HG03378 (cell line): ENCODE measurements around the gene MSRB3.

Source experiments
- ATAC-seq: cut with Tn5 transposase; IDR thresholded peaks from one replicate; pipeline ENCODE4 v1.9.1; 2021; ENCODE audit warnings: mild to moderate bottlenecking, moderate library complexity; ENCODE audit not compliant: unreplicated experiment

Gene MSRB3

GRCh38 chr12:65278576-65279368 is at the start of gene MSRB3:
MSRB3 (plus strand) TSS chr12:65278683; CDS start chr12:65308580, 29,897 bp downstream.
- no peak for ATAC-seq

GRCh38 chr12:65229441-65229840 is 49.0 kb upstream of the MSRB3 start:
- ATAC-seq = no peak

GRCh38 chr12:65232476-65233077 is 45.9 kb upstream of the MSRB3 start:
- ATAC-seq = no peak

DNA sequence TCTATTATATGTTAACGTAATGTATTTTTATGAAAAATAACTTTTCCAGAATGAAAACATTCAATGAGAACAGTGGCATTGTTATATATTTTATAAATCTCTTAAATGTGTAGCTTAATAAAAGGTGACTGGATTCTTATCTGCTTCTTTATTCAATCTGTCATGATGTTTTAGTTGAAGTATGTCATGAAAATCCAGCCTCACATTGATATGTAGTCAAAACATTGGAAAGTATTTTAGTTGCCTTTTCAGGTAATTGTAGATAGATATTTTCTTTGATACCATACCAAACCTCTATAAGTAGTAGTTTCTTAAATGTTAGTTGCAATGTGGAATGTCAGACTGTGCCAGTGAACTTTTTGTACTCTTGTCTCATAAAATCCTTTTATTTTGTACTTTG is 41.3 kb upstream of the MSRB3 start:
- no peak for ATAC-seq

DNA sequence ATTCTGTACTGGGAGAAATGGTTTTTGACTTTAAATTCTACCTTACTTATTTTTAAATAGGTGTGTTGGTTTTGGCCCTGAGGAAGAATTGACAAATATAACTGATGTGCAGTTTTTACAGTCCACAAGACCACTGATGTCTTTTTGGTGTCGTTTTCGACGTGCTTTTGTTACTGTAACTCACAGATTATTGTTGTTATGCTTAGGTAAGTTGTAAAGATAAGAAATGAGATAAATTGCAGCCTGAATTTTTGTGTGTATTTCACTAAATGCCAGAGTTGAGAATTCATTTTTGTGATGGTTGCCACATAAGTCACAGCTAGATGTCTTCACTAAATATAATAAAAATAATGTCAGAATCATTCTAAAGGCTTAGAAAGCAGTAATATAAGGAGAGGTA is 39.9 kb upstream of the MSRB3 start:
- ATAC-seq = no peak

DNA sequence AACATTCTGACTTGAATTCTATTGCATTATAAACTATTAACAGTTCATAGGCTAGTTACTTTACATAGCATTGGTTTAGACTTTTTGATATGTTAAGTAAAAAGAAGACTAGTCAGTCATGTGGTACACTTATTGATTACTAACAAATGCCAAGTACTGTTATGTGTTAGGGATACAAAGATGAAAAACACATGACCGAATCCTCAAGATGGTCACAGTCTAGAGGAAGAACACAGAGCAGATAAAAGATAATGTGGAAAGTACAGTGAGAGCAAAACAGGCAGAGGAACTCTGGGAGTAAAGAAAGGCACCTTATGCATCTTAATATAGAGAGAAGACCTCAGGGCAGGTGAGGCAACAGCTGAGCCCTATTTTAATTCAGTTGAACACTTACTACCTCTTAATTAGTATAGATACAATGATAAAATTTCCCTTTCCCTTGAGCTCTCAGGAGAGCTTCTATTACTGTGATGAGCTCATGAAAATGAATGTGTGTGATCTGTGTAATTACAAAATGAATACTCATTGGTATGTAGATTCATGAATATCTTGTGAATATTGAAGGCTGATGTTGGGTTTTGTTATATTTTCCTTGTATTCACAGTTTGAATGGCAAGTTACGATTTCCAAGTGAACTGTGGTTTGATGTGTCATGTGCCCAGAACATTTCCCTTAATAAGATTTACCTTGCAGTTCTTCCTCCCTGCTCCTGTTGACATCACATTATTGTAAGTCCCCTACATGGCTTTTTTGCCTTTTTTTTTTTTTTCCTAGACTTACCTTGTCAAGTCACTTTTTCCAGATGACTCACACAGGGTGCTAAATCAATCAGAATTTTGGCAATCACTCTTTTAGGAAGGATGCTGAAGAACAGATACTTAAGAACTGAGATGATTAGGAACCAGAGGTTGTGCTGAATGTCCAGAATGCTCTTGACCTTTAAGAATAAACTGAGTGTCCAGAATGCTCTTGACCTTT is 29.5 kb upstream of the MSRB3 start:
- no peak for ATAC-seq

DNA sequence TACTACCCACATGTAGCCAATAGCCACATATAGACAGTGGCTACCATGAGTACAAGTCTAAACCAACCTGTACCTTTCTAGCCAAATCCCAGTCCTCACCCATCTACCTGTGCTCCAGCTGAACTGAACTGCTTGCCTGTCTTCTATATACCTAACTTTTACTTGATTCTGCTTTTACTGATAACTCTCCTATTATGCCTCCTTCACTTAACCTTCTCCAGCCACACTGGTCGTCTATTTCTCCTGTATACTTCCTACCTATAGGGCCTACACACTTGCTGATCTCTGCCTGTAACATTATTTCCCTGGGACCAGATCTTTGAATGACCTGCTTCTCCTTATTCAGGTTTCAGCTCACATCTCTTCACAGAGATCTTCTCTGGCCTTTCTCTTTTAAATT is 26.0 kb upstream of the MSRB3 start:
- no peak for ATAC-seq

DNA sequence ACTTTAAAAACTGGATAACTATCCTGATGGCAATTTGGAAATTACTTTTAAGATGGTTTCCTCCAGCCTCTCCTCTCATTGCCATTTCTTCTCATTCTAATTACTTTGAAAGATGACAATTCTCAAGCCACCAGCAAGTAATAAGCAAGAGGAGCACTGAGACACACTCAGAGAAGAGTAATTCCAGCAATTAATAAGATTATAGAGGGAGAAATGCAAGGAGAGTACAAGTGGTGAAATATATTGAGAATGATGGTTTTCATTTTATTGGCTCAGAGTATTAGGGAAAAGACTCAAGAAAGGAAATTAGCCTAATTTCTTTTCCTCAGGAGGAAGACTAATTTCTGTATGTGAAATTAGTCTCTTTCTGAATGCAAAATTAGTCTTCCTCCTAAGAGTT is 20.5 kb upstream of the MSRB3 start:
- no peak for ATAC-seq

- peak; percentile 91 for ATAC-seq
These were observed 19.0 kb upstream of the MSRB3 start for GRCh38 chr12:65259501-65259900.

GRCh38 chr12:65263777-65264176 is 14.7 kb upstream of the MSRB3 start:
- ATAC-seq = no peak

GRCh38 chr12:65266408-65266807 is 12.1 kb upstream of the MSRB3 start:
- no peak for ATAC-seq

DNA sequence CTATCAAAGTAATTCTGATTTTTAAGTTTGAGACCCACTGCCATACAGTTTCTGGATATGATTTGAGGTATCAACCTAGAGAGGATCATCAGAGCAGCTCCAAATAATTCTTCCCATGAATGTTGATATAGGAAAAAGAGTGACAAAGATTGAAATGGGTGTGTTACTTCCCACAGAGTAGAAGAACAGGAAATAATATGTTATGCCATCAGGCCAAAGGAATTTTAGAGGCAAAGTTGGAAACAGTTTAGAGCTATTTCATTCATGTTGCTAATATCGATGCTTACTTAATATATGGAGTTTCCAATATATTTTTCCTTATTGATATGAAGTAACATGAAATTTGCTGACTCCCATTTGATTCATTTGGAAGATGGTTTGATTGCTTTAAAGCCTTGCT is 8.9 kb upstream of the MSRB3 start:
- no peak for ATAC-seq

GRCh38 chr12:65274602-65275272 is 3.7 kb upstream of the MSRB3 start:
- no peak for ATAC-seq

- ATAC-seq = no peak
These were observed 2.9 kb upstream of the MSRB3 start for GRCh38 chr12:65275627-65276026.

GRCh38 chr12:65276916-65277530 is 1.5 kb upstream of the MSRB3 start:
- ATAC-seq = no peak

GRCh38 chr12:65277994-65278575 is 398 bp upstream of the MSRB3 start:
- no peak for ATAC-seq

DNA sequence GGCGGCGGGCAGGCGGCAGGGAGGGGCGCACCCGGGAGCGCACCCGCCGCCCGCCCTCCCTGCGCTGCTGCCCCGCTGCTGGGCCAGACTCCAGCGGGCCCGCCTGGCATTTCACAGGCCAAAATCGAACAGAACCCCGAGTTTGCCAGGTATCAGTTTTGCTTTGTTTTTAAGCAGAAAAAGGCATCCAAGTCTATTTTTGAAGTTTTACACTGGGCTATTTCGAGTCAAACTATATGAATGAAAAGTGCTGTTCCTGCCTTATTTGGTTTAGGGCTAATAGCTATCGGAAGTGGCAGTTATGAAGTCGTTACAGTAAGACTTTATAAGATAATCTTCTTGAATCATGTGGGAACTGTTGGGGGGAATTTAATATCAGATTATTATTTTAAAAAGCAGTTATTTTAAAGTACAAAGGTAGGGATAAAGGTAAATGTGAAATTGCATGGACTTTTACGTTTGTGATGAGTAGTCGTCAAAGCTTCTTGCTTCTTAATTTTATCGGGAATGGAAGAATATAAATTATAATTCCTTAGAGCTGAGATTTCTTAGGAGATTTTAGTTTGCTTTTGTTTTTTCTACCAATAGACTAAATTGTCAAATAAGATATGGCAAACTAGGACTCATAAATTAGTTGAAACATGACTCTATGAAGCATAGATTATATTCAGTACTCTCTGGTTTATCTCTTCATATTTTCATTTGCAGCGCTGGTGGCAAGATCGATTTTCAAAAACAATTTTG is 1.1 kb downstream of the MSRB3 start:
- no peak for ATAC-seq

DNA sequence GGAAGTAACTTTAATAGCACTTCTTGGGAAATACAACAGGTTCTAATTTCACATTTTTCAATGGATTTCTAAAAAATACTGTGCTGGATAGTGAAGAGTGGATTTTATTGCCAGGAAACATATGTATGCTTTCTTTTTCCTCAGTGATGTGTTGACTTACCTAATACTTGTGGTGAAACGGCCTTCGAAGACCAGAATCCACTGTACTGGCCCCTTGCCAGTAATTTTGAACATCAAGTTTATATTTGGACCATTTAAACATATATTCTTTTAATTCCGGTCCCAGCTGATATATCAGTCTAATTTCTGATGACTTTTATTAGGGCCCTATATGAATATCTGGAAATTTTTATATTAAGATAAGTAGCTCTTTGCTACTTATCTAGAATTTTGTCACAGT is 1.8 kb downstream of the MSRB3 start:
- no peak for ATAC-seq

GRCh38 chr12:65282840-65283239 is 4.4 kb downstream of the MSRB3 start:
- no peak for ATAC-seq
